ENCODE results near the gene NCAPG. TPM values are rescaled to one million over a fixed set of nuclear protein-coding genes. Genes with fewer than 3 reads are reported as not detected.

NCAPG gene
- total and polyA plus RNA-seq, 4 donors: 0.08 to 45.2 (median 0.91) TPM

DNA sequence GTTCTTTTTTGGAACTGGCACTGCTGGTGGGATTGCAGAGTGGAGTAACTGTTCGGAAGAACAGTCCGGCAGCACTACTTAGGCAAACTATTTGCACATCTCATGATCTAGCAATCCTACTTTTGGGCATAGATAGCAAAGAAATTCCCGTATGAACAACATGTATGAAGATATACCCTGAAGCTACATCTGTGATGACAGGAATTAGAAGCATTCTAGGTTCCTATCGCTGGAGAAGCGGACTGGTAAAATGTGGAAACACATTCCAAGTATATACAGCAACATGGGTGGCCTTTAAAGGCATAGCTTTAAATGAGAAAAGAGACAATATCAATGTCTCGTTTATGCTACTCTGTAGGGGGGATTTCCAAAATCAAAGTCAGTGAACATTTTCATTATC, 3.3 kb upstream of the NCAPG start:
- no peak overlapping the region for H3K27ac ChIP-seq (ENCODE audit: low read depth in 1 of 2, low read length in 2 of 2)
- no peak for DNase-seq (ENCODE audit: low spot score)
- H3K36me3 ChIP-seq (ENCODE audit: control insufficient read depth in 4 of 4, insufficient read depth in 3 of 4, low read depth in 1 of 4, low read length in 3 of 4): peaks cover 3 to 24% (median 15%) of the 10 kb centered on the region in 4 donors
- H3K4me1 ChIP-seq (ENCODE audit: control insufficient read depth in 4 of 4, insufficient read depth in 4 of 4, low read length in 3 of 4): peaks cover 5 to 33% (median 27%) of the 10 kb centered on the region in 4 donors
- no peak overlapping the region for H3K4me3 ChIP-seq (ENCODE audit: low read depth in 1 of 3, low read length in 3 of 3)
- H3K27me3 ChIP-seq (ENCODE audit: control insufficient read depth in 4 of 4, insufficient read depth in 4 of 4, low read length in 3 of 4): no peaks in the 10 kb centered on the region
- H3K9ac ChIP-seq (ENCODE audit: low read depth in 1 of 2, low read length in 2 of 2): no peak overlapping the region
- TF ChIP-seq RXRA (IDR thresholded peaks at IDR 0.05) (no peak), YY1 (IDR thresholded peaks at IDR 0.05) (no peak), RAD21 (IDR thresholded peaks at IDR 0.05) (no peak), HNF4A (conservative IDR thresholded peaks at IDR 0.05) (no peak), FOXA2 (IDR thresholded peaks at IDR 0.05) (no peak), EGR1 (IDR thresholded peaks at IDR 0.05; ENCODE audit: low read depth in 2 of 2) (no peak), JUND (IDR thresholded peaks at IDR 0.05) (no peak), TAF1 (conservative IDR thresholded peaks at IDR 0.05) (no peak), GABPA (IDR thresholded peaks at IDR 0.05 in 1 of 2, conservative IDR thresholded peaks at IDR 0.05 in 1 of 2) (no peak), HNF4G (IDR thresholded peaks at IDR 0.05) (no peak), FOXA1 (IDR thresholded peaks at IDR 0.05) (no peak), NR2F2 (IDR thresholded peaks at IDR 0.05) (no peak), SP1 (IDR thresholded peaks at IDR 0.05) (no peak)
- TF ChIP-seq, protein P1, sequence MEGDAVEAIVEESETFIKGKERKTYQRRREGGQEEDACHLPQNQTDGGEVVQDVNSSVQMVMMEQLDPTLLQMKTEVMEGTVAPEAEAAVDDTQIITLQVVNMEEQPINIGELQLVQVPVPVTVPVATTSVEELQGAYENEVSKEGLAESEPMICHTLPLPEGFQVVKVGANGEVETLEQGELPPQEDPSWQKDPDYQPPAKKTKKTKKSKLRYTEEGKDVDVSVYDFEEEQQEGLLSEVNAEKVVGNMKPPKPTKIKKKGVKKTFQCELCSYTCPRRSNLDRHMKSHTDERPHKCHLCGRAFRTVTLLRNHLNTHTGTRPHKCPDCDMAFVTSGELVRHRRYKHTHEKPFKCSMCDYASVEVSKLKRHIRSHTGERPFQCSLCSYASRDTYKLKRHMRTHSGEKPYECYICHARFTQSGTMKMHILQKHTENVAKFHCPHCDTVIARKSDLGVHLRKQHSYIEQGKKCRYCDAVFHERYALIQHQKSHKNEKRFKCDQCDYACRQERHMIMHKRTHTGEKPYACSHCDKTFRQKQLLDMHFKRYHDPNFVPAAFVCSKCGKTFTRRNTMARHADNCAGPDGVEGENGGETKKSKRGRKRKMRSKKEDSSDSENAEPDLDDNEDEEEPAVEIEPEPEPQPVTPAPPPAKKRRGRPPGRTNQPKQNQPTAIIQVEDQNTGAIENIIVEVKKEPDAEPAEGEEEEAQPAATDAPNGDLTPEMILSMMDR (IDR thresholded peaks at IDR 0.05; ENCODE audit: low read depth, low read length, missing input control): no peak
- TF ChIP-seq, protein P2, sequence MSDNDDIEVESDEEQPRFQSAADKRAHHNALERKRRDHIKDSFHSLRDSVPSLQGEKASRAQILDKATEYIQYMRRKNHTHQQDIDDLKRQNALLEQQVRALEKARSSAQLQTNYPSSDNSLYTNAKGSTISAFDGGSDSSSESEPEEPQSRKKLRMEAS (IDR thresholded peaks at IDR 0.05): no peak
- TF ChIP-seq, protein P3, sequence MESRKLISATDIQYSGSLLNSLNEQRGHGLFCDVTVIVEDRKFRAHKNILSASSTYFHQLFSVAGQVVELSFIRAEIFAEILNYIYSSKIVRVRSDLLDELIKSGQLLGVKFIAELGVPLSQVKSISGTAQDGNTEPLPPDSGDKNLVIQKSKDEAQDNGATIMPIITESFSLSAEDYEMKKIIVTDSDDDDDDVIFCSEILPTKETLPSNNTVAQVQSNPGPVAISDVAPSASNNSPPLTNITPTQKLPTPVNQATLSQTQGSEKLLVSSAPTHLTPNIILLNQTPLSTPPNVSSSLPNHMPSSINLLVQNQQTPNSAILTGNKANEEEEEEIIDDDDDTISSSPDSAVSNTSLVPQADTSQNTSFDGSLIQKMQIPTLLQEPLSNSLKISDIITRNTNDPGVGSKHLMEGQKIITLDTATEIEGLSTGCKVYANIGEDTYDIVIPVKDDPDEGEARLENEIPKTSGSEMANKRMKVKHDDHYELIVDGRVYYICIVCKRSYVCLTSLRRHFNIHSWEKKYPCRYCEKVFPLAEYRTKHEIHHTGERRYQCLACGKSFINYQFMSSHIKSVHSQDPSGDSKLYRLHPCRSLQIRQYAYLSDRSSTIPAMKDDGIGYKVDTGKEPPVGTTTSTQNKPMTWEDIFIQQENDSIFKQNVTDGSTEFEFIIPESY (IDR thresholded peaks at IDR 0.05): no peak
- TF ChIP-seq, protein P4, sequence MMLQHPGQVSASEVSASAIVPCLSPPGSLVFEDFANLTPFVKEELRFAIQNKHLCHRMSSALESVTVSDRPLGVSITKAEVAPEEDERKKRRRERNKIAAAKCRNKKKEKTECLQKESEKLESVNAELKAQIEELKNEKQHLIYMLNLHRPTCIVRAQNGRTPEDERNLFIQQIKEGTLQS (IDR thresholded peaks at IDR 0.05): no peak
- TF ChIP-seq, protein P5, sequence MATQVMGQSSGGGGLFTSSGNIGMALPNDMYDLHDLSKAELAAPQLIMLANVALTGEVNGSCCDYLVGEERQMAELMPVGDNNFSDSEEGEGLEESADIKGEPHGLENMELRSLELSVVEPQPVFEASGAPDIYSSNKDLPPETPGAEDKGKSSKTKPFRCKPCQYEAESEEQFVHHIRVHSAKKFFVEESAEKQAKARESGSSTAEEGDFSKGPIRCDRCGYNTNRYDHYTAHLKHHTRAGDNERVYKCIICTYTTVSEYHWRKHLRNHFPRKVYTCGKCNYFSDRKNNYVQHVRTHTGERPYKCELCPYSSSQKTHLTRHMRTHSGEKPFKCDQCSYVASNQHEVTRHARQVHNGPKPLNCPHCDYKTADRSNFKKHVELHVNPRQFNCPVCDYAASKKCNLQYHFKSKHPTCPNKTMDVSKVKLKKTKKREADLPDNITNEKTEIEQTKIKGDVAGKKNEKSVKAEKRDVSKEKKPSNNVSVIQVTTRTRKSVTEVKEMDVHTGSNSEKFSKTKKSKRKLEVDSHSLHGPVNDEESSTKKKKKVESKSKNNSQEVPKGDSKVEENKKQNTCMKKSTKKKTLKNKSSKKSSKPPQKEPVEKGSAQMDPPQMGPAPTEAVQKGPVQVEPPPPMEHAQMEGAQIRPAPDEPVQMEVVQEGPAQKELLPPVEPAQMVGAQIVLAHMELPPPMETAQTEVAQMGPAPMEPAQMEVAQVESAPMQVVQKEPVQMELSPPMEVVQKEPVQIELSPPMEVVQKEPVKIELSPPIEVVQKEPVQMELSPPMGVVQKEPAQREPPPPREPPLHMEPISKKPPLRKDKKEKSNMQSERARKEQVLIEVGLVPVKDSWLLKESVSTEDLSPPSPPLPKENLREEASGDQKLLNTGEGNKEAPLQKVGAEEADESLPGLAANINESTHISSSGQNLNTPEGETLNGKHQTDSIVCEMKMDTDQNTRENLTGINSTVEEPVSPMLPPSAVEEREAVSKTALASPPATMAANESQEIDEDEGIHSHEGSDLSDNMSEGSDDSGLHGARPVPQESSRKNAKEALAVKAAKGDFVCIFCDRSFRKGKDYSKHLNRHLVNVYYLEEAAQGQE (IDR thresholded peaks at IDR 0.05): no peak
- no peaks in the 10 kb centered on the region for H3K9me3 ChIP-seq (ENCODE audit: control insufficient read depth in 4 of 4, low read length in 3 of 4)
- WGBS: 71% methylated on average over 6 of the region's 6 CpGs

Data from liver (tissue), 9 donors.